ENCODE results near the gene TUBB3.

DNA sequence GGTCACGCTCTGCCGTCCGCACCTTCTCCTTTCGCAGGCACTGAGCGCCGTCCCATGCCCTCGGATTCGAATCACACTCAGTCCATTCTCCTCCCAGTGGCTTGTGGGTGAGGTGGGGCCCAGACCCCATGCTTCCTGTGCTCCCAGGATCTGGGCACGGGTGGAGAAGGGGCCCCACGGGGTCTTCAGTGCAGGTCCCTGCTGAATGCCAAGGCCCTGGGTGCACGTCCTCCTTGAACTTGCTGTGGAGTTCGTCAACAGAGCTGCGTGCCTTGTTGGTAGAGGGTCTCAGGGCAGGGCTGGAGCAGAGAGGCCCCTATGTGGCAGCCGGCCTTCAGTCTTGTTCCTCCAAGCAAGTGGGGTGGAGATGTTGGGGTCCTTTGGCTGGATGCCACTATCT lies 11.8 kb upstream of the TUBB3 start:
- TF ChIP-seq POLR2AphosphoS5 (IDR thresholded peaks at IDR 0.05; ENCODE audit: borderline replicate concordance, low read depth, low read length): no peak
- no peak for TF ChIP-seq EZH2 (IDR thresholded peaks at IDR 0.05)

Data from SK-N-MC (cell line).